Measurements from ENCODE around the gene OVAAL.

GRCh38 chr1:180572760-180573159 is 14.0 kb downstream of the OVAAL start:
- TF ChIP-seq SMC3 (IDR thresholded peaks at IDR 0.05; ENCODE audit: low read depth, low read length) = no peak
- TF ChIP-seq CTCF (conservative IDR thresholded peaks at IDR 0.05; ENCODE audit: low read depth, low read length) = no peak
- TF ChIP-seq MAFK (IDR thresholded peaks at IDR 0.05; ENCODE audit: low read depth, low read length) = no peak
- TF ChIP-seq USF2 (IDR thresholded peaks at IDR 0.05; ENCODE audit: low read depth, low read length) = no peak
- TF ChIP-seq CEBPB (IDR thresholded peaks at IDR 0.05; ENCODE audit: low read depth, low read length) = no peak
- no peak for TF ChIP-seq CHD1 (IDR thresholded peaks at IDR 0.05; ENCODE audit: low read depth, low read length)
- TF ChIP-seq RAD21 (IDR thresholded peaks at IDR 0.05; ENCODE audit: low read length) = no peak
- no peak for TF ChIP-seq POLR2A (IDR thresholded peaks at IDR 0.05; ENCODE audit: low read depth, low read length)
- TF ChIP-seq FOS (IDR thresholded peaks at IDR 0.05; ENCODE audit: low read depth, low read length) = no peak
- TF ChIP-seq RCOR1 (IDR thresholded peaks at IDR 0.05; ENCODE audit: insufficient replicate concordance, low read length) = no peak

Measured in IMR-90 (cell line).